ENCODE results near the gene PRRT2. TPM values are rescaled to one million over a fixed set of nuclear protein-coding genes. Genes with fewer than 3 reads are reported as not detected.
"Not testable (repeated sequence)": the region's sequence is repeated elsewhere in the genome, so short reads cannot be mapped to it uniquely, and the experiment has no call there.

Gene PRRT2
- total RNA-seq, 1 donor from 2014 or later: 2.1 TPM

- Histone ChIP-seq H3K36me3 (no peaks in the 10 kb centered on the region), H3K4me3 (peak overlapping the region; percentile 93), H3K27me3 (ENCODE audit: low read depth) (no peaks in the 10 kb centered on the region), H3K27ac (replicated peaks) (peak overlapping the region; percentile 94), H3K9me3 (replicated peaks) (no peaks in the 10 kb centered on the region), H3K4me1 (peaks cover 32% of the 10 kb centered on the region)
- TF ChIP-seq CTCF (IDR thresholded peaks at IDR 0.05; ENCODE audit: borderline replicate concordance): no peak
- no peak for DNase-seq
- intact Hi-C loops (cut with micrococcal nuclease): no loop called here
Measured at GRCh38 chr16:29789775-29790182, 22.2 kb upstream of the PRRT2 start.

DNA sequence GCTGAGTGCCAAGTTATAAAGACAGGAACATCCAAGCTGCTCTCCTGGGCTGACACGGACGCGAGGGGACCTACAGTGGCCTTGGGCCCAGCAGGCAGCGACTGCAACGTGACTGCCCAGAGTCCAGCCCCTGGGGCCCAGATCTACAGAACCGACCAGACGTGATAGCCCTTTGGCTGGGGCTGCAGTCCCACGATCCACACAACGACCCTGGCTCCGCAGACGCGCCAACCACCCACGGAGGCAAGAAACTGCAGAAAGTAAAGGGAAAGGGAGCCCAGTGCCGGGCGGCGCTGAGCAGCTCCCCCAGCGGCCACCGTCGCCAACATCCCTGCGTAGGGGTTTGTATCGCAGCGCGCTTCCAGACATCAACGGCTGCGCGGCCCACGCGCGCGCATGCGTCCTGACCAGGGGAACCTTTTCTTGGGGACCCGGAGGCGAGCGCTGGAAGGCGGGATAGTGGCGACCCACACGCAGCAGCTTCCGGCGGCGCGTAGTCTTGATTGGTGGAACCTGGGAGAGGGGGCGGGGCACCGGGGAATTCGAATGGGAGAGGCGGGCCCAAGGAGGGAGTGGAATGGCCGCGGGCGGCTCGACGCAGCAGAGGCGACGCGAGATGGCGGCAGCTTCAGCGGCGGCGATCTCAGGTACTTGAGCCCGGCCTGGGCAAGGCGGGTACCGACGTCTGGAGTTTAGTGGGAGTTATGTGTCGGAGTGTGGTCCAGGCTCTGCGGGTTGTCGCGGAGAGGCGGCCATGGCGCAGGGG lies 21.6 kb upstream of the PRRT2 start, which contains the start of gene KIF22:
TSS of gene KIF22 (plus strand) at position 569 of the 766 bp plus-strand sequence. CDS start at position 578, 9 bp downstream.
- Histone ChIP-seq H3K27ac (replicated peaks) (peak within 1 kb of the TSS; percentile 94), H3K4me3 (peak within 1 kb of the TSS; percentile 93), H3K9me3 (replicated peaks) (no peaks in the 10 kb centered on the region), H3K4me1 (peaks cover 26% of the 10 kb centered on the region), H3K36me3 (no peaks in the 10 kb centered on the region), H3K27me3 (ENCODE audit: low read depth) (no peaks in the 10 kb centered on the region)
- peak; percentile 82 for TF ChIP-seq CTCF (IDR thresholded peaks at IDR 0.05; ENCODE audit: borderline replicate concordance)
- peak; percentile 99 for DNase-seq
- intact Hi-C loops (cut with micrococcal nuclease): no loop called here

DNA sequence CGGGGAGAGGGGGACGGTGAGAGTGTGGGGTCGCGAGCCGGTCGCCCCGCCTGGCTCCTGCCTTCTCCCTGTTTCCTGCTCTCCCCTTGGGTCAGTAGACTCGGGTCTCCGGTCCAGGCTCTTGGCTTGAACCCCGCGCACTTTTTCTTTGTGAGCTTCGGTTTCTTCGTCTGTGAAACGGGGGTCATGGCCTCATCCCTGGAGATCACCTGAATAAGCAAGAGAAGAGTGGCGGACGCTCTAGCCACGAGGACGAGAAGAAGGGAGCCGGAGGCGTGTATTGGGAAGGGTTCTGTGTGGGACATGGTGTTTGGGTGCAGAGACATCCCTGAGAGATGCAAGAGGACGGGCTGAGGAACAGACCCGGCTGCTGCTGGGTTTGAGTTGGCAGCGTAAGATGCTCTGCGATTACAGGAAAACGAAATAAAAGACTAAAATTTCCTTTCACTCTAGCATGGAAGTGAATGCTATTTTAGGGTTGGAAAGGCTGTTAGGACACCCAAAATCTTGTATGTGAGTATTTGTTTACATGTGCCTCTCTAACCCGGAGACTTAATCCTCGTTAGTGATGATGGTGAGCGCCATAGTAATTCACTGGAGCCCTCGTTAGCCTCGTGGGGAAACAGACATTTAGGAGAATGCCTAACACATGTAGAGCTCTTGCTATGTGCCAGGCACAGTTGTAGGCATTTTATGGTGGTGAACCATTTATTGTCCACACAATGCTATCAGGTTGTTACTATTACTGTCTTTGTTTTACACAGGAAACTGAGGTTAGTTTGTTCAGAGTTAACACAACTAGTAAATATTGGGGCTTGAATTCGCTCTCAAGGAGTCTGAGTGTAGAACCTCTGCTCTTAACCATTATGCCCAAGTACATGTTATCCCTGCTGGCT lies 20.8 kb upstream of the PRRT2 start:
- intact Hi-C loops (cut with micrococcal nuclease): no loop called here
- no peak for TF ChIP-seq CTCF (IDR thresholded peaks at IDR 0.05; ENCODE audit: borderline replicate concordance)
- Histone ChIP-seq H3K4me1 (peaks cover 22% of the 10 kb centered on the region), H3K27me3 (ENCODE audit: low read depth) (no peaks in the 10 kb centered on the region), H3K9me3 (replicated peaks) (no peaks in the 10 kb centered on the region), H3K36me3 (no peaks in the 10 kb centered on the region), H3K27ac (replicated peaks) (peak overlapping the region; percentile 94), H3K4me3 (peak overlapping the region; percentile 93)
- DNase-seq: no peak

DNA sequence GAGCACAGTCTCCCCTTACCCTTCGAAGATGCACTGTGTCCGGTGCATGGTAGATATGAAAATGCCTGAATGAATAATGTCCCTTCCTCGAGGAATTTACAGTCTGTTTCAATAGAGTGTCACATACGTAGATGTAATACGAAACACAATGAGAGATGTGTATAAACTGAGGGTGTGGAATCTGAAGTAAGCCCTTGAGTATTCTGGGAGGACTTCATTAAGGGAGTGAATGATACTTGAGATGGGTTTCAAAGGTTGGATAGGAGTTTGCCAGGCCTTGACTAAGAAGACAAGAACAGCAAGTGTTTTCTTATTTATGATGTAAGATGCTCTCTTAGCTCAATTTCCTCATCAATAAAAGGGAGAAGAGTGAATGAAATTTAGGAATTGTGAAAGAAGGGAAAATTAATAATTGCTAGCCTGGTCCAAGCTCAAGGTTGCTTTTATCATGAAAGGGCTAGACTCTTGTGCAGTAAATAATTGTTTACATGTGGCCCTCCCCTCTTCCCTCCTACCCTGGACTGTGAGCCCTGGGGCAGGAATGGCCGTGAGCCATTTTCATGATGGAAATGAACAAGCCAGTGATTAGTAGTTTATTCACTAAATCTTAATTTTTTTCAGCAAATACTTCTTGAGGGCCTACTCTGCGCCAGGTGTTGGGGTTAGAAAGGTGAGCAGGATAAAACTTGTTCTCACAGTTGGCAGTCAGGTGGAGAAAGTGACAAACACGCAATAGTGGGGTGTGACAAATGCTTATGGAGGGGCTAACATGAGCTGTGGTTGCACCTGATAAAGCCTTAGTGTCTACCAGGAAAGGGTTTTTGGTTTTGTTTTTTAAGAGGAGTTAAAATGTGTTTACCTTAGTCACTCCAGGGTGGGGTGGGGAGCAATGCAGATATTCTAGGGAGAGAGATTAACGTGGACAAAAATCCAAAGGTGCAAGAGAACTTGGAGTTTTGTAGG lies 19.9 kb upstream of the PRRT2 start:
- peaks cover 22% of the 10 kb centered on the region for H3K4me1 ChIP-seq
- no peaks in the 10 kb centered on the region for H3K9me3 ChIP-seq (replicated peaks)
- H3K4me3 ChIP-seq: peak overlapping the region; percentile 93
- TF ChIP-seq CTCF (IDR thresholded peaks at IDR 0.05; ENCODE audit: borderline replicate concordance): no peak
- DNase-seq: no peak
- H3K27me3 ChIP-seq (ENCODE audit: low read depth): no peaks in the 10 kb centered on the region
- peaks cover 7% of the 10 kb centered on the region for H3K36me3 ChIP-seq
- intact Hi-C loops (cut with micrococcal nuclease): no loop called here
- H3K27ac ChIP-seq (replicated peaks): no peak overlapping the region

DNA sequence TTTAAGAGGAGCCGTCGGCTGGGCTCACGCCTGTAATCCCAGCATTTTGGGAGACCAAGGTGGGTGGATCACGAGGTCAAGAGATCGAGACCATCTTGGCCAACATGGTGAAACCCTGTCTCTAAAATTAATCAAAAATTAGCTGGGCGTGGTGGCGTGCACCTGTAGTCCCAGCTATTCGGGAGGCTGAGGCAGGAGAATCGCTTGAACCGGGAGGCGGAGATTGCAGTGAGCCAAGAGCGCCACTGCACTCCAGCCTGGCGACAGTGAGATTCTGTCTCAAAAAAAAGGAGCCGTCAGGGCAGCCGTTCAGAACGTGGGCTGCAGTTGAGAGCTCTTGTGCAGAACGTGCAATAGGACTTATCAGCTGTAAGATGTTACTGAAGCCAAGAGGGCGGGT lies 18.8 kb upstream of the PRRT2 start:
- H3K4me3 ChIP-seq; H3K27me3 ChIP-seq (ENCODE audit: low read depth); DNase-seq; H3K27ac ChIP-seq (replicated peaks); intact Hi-C loops (cut with micrococcal nuclease); H3K9me3 ChIP-seq (replicated peaks): not testable (repeated sequence)
- H3K4me1 ChIP-seq: peaks cover 22% of the 10 kb centered on the region
- peaks cover 16% of the 10 kb centered on the region for H3K36me3 ChIP-seq

Data from left ventricle myocardium inferior (tissue), 1 donor.